Colonic mucosa (tissue), 4 donors: ENCODE results near the gene P2RX3. TPM values are rescaled to one million over a fixed set of nuclear protein-coding genes. Genes with fewer than 3 reads are reported as not detected.

Source experiments
- DNase-seq: peaks from one replicate; pipeline ENCODE4 v3.0.0-alpha.2; 2020
- H3K27ac ChIP-seq: fragments of 200-600 bp; one replicate; pipeline ENCODE4 v1.8.0; 2021
- H3K27me3 ChIP-seq: fragments of 200-600 bp; one replicate; pipeline ENCODE4 v1.8.0; 2021
- H3K36me3 ChIP-seq: fragments of 200-600 bp; one replicate; pipeline ENCODE4 v1.8.0; 2021
- H3K4me1 ChIP-seq: fragments of 200-600 bp; one replicate; pipeline ENCODE4 v1.8.0; 2021; ENCODE audit warnings: mild to moderate bottlenecking
- H3K4me3 ChIP-seq: fragments of 200-600 bp; one replicate; pipeline ENCODE4 v1.8.0; 2021
- H3K9ac ChIP-seq, 2 donors: one replicate each; pipeline ENCODE4 v1.7.0; 2013; ENCODE audit warnings: control low read depth in 2 of 2, low read depth in 2 of 2, low read length in 2 of 2
- H3K9me3 ChIP-seq: fragments of 200-600 bp; one replicate; pipeline ENCODE4 v1.8.0; 2021
- CTCF ChIP-seq: fragments of 200-600 bp; IDR thresholded peaks from one replicate; pipeline ENCODE4 v1.8.0; 2022; ENCODE audit warnings: antibody characterized with exemption, mild to moderate bottlenecking
- intact Hi-C: fragments of 100-400 bp; cut with DNase I; formaldehyde crosslinking; loops from one replicate; pipeline ENCODE4 v1.14.1; 2022
- total RNA-seq, 2 donors: library from RNA; stranded (reverse); fragmentation: NEBNext Ultra II Directional in 1 of 2; extraction: Animal tissue kit (Norgen Biotek cat#: 25700) in 1 of 2; gene quantifications; one replicate each; pipeline ENCODE4 v1.2.1, GENCODE V29; 2021
- donor health status: healthy.
- donor health status: DM: no; HTN: no; CAD: no.
- donor health status: DM: no; HTN: no; CAD: no.

The P2RX3 gene
- total RNA-seq, 2 donors from 2014 or later: not detected

- no peak within 1 kb of the TSS for H3K9ac ChIP-seq
- H3K9me3 ChIP-seq: no peaks in the 10 kb centered on the region
- no peak for TF ChIP-seq CTCF
- DNase-seq: no peak
- H3K27ac ChIP-seq: no peak within 1 kb of the TSS
- intact Hi-C loops: no loop called here
- no peak within 1 kb of the TSS for H3K4me3 ChIP-seq
- H3K27me3 ChIP-seq: no peaks in the 10 kb centered on the region
- no peaks in the 10 kb centered on the region for H3K4me1 ChIP-seq
- H3K36me3 ChIP-seq: no peaks in the 10 kb centered on the region
These were observed 52.4 kb downstream of the P2RX3 start, which contains the start of gene PRG2 for GRCh38 chr11:57390535-57390934. Gene PRG2 (minus strand): TSS chr11:57390650. CDS start chr11:57389944, 706 bp downstream.

GRCh38 chr11:57391111-57391510 lies 53.0 kb downstream of the P2RX3 start:
- Histone ChIP-seq H3K27ac (no peak overlapping the region), H3K36me3 (no peaks in the 10 kb centered on the region), H3K9ac (no peak overlapping the region), H3K27me3 (no peaks in the 10 kb centered on the region), H3K9me3 (no peaks in the 10 kb centered on the region), H3K4me3 (no peak overlapping the region), H3K4me1 (no peaks in the 10 kb centered on the region)
- TF ChIP-seq CTCF: no peak
- DNase-seq: no peak
- intact Hi-C loops: no loop called here

GRCh38 chr11:57391539-57391938 lies 53.4 kb downstream of the P2RX3 start:
- intact Hi-C loops: no loop called here
- no peaks in the 10 kb centered on the region for H3K36me3 ChIP-seq
- no peak for TF ChIP-seq CTCF
- H3K27me3 ChIP-seq: no peaks in the 10 kb centered on the region
- H3K4me1 ChIP-seq: no peaks in the 10 kb centered on the region
- no peak overlapping the region for H3K27ac ChIP-seq
- H3K9me3 ChIP-seq: no peaks in the 10 kb centered on the region
- H3K4me3 ChIP-seq: no peak overlapping the region
- DNase-seq: no peak
- no peak overlapping the region for H3K9ac ChIP-seq

- no peaks in the 10 kb centered on the region for H3K36me3 ChIP-seq
- H3K27me3 ChIP-seq: no peaks in the 10 kb centered on the region
- intact Hi-C loops: no loop called here
- DNase-seq: no peak
- H3K9ac ChIP-seq: no peak overlapping the region
- no peak for TF ChIP-seq CTCF
- H3K4me1 ChIP-seq: no peaks in the 10 kb centered on the region
- H3K4me3 ChIP-seq: no peak overlapping the region
- H3K27ac ChIP-seq: no peak overlapping the region
- no peaks in the 10 kb centered on the region for H3K9me3 ChIP-seq
These were observed 54.1 kb downstream of the P2RX3 start for GRCh38 chr11:57392066-57392762.

- TF ChIP-seq CTCF: no peak
- no peak overlapping the region for H3K4me3 ChIP-seq
- intact Hi-C loops: no loop called here
- H3K27ac ChIP-seq: no peak overlapping the region
- no peak for DNase-seq
- no peaks in the 10 kb centered on the region for H3K9me3 ChIP-seq
- H3K36me3 ChIP-seq: no peaks in the 10 kb centered on the region
- H3K4me1 ChIP-seq: no peaks in the 10 kb centered on the region
- H3K9ac ChIP-seq: no peak overlapping the region
- no peaks in the 10 kb centered on the region for H3K27me3 ChIP-seq
These were observed 54.6 kb downstream of the P2RX3 start for GRCh38 chr11:57392763-57393105.
